ENCODE measurements around the gene NPR1.

DNA sequence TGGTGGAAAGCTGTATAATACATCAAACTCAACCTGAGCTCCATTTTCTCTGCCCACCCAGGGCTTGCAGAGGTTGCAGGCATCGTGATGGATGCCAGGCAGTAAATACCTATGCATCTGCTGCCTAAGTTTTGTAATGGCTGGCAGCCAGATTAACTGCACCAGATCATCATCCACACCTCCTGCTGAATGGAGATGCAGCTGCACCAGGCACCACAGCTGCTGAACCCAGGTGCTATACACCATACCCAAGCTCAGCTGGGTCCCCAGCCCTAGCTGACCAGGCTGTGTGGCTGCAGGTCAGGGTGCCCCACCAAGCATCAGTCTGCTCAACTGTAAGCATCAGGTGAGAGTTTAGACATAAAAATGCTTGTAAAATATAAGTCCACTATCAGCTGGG is 26.7 kb upstream of the NPR1 start:
- no peak for TF ChIP-seq POLR2AphosphoS5 (IDR thresholded peaks at IDR 0.05; ENCODE audit: borderline replicate concordance, low read depth, low read length)
- no peak for TF ChIP-seq FOXP2 (optimal IDR thresholded peaks at IDR 0.05; ENCODE audit: control extremely low read depth, extremely low read length, insufficient read depth)
- TF ChIP-seq EZH2 (IDR thresholded peaks at IDR 0.05): no peak

Data from SK-N-MC (cell line).